BLaER1 (cell line): ENCODE data around the gene TMCC3.

ENCODE experiments used
- H3K27ac ChIP-seq: shearing (Covaris generic); formaldehyde crosslinking; 2 replicates; pipeline ENCODE4 v1.8.1; 2022
- H3K27me3 ChIP-seq: shearing (Covaris generic); formaldehyde crosslinking; 2 replicates; pipeline ENCODE4 v1.8.1; 2022
- H3K36me3 ChIP-seq: shearing (Covaris generic); formaldehyde crosslinking; 2 replicates; pipeline ENCODE4 v1.8.1; 2022
- H3K4me1 ChIP-seq: shearing (Covaris generic); formaldehyde crosslinking; 2 replicates; pipeline ENCODE4 v1.8.1; 2022
- H3K4me2 ChIP-seq: shearing (Covaris generic); formaldehyde crosslinking; 2 replicates; pipeline ENCODE4 v1.8.1; 2022
- H3K4me3 ChIP-seq: shearing (Covaris generic); formaldehyde crosslinking; 2 replicates; pipeline ENCODE4 v1.8.1; 2022
- H3K9ac ChIP-seq: shearing (Covaris generic); formaldehyde crosslinking; 2 replicates; pipeline ENCODE4 v1.8.1; 2022
- H3K9me3 ChIP-seq: shearing (Covaris generic); formaldehyde crosslinking; 2 replicates; pipeline ENCODE4 v1.8.1; 2022
- H4K20me1 ChIP-seq: shearing (Covaris generic); formaldehyde crosslinking; 2 replicates; pipeline ENCODE4 v1.8.1; 2022
- Cebpa-rat ChIP-seq: shearing (Covaris generic); IDR thresholded peaks from 2 replicates; pipeline ENCODE4 v1.8.1; 2022

Gene TMCC3

DNA sequence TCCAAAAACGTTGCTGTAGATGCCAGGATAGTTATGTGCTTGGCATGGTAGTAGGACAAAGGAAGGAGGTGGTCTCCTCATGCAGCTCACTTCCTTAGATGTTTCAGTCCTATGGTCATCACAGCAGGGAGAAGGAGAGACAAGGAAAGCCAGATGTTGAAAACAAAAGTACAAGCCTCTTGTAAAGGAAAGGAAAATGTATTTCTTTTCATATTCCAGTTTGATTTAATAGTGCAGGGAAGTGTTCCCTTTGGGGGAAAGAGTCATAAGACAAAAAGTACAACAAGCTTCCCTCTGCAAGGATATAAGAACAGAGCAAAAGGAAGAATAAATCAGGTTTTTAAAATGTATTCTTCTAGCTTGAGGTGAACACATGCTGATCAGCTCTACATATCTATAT, 8.6 kb upstream of the TMCC3 start:
- H4K20me1 ChIP-seq, result no peaks in the 10 kb centered on the region
- H3K27me3 ChIP-seq, result no peaks in the 10 kb centered on the region
- no peaks in the 10 kb centered on the region for H3K9me3 ChIP-seq
- H3K4me3 ChIP-seq, result no peak overlapping the region
- H3K36me3 ChIP-seq, result no peaks in the 10 kb centered on the region
- no peak overlapping the region for H3K27ac ChIP-seq
- H3K4me2 ChIP-seq, result no peak overlapping the region
- peaks cover 21% of the 10 kb centered on the region for H3K4me1 ChIP-seq
- no peak overlapping the region for H3K9ac ChIP-seq
- TF ChIP-seq Cebpa-rat, result no peak

DNA sequence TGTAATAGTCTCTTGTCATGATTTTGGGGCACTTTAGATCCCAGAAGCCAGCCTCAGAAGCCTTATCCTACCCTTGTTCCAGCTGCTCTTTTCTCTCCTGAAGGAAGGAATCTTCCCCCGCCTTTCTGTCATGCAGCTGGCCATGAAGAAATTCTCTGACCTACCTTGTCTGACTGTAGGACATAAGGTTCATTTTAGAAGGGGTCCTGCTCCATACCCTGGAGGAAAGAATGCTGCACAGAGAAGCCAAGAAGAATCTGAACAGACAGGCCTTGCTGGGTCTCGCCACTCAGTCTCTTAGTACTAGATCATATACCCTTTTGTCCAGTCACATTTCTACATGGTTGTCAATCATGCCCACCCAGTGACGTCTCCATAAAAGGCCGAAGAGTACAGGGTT, 6.2 kb upstream of the TMCC3 start:
- H4K20me1 ChIP-seq, result no peaks in the 10 kb centered on the region

DNA sequence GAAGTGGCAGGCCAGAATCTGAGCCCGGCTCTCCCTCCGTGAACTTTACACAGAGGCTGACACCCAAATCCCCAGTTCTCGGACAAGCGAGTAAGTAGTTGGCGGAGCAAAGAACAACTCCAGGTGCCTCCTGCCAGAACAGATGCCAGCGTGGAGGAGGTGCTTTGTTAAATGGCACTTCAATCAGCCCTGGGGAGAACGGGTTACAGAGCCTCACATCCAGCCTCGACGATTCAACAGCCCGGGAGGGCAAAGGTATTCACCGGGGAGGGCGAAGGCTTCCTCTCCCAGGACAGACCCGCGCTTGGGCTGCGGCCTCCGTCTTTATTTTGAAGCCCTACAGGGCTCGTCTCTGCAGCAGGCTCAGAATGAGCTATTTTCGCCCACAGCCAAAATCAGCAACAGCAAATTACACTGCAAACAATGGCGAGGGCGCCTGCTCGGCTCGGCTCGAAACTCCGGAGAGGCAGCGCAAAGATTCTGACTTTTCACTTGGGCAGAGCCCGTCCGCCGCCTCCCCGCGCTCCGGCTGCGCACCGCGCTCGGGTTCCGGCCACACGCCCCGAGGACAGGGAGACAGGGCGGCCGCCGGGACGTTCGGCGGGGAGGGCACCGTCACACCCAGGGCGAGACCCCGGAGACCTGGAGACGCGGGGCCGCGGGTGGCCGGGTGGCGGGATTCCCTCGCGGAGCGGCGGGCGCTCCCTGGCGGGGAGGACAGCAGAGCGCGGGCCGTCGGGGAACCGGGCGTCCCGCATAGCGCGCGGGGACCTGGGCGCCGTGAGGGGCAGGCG, 811 bp downstream of the TMCC3 start:
- H3K9ac ChIP-seq, result peak overlapping the region; percentile 72
- TF ChIP-seq Cebpa-rat, result no peak
- H3K9me3 ChIP-seq, result no peaks in the 10 kb centered on the region
- H3K27me3 ChIP-seq, result peaks cover 48% of the 10 kb centered on the region
- H3K4me1 ChIP-seq, result peaks cover 14% of the 10 kb centered on the region
- H3K36me3 ChIP-seq, result no peaks in the 10 kb centered on the region
- peak overlapping the region; percentile 40; the same call in 1 of the 2 replicates for H3K27ac ChIP-seq
- peak overlapping the region; percentile 92 for H3K4me2 ChIP-seq
- H4K20me1 ChIP-seq, result no peaks in the 10 kb centered on the region
- H3K4me3 ChIP-seq, result peak overlapping the region; percentile 76

More for the DNA sequence above, 6.2 kb upstream of the TMCC3 start:
- Histone ChIP-seq H3K4me1 (no peaks in the 10 kb centered on the region), H3K9me3 (no peaks in the 10 kb centered on the region), H3K27me3 (no peaks in the 10 kb centered on the region), H3K36me3 (no peaks in the 10 kb centered on the region), H3K9ac (no peak overlapping the region), H3K4me2 (no peak overlapping the region), H3K27ac (no peak overlapping the region), H3K4me3 (no peak overlapping the region)
- TF ChIP-seq Cebpa-rat, result no peak

DNA sequence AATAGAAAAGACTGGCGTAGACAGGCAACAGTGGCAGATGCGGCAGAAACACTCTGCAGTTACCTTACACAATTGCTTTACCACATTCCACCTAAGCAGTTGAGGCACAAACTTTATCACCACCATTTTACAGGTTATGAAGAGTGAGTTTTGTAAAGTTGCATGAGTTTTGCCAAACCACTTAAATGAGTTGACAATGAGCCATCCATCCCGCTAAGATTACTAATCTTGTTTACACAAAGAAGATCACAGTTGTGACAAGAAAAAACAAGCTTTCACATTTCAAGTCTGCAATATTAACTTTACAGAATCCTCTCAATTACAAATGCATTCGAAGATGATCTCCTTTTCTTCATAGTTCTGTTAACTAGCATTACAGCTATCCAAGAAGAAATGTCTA, 1.8 kb downstream of the TMCC3 start:
- Histone ChIP-seq H3K36me3 (no peaks in the 10 kb centered on the region), H3K27me3 (peaks cover 57% of the 10 kb centered on the region), H3K4me2 (no peak overlapping the region), H3K9me3 (no peaks in the 10 kb centered on the region), H4K20me1 (no peaks in the 10 kb centered on the region), H3K4me3 (no peak overlapping the region), H3K9ac (no peak overlapping the region), H3K4me1 (peaks cover 24% of the 10 kb centered on the region), H3K27ac (no peak overlapping the region)
- no peak for TF ChIP-seq Cebpa-rat

DNA sequence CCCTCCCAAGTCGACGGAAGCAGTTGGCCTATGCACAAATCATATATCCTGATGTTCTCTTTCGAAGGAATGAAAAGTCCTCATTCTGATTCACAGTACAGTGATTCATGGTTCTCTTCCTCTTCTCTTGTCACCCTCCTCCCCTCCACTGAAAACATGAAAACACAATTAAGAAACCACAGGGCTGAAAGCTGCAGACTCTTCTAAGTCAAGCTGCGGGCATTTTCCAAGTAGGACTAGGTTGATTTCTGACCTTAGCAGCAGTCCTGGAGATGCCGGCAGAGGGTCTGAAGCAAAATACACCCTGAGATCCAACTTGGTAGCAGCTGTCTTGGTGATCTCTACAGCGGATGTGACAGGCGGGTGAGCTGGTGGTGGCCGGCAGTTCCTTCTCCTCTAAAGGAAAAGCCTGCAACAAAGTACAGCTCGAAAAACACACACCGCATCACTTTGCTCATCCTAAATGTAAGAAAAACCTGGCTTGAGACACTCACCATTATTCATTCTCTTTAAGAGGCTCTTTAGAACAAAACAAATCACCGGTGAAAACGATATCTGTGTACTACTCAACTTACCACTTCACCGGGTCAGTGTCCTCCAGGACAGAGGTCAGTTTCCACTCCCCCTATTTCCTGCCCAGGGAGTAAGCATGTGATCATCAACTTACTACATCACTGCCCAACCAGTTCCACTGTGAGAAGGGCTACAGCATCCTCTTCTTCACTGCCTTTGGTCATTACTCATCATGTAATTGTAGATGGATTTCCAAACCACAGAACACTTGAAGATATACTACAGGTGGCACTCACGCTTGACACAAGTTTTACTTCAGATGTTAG, 6.0 kb downstream of the TMCC3 start:
- H3K9ac ChIP-seq, result no peak overlapping the region
- no peaks in the 10 kb centered on the region for H4K20me1 ChIP-seq
- H3K9me3 ChIP-seq, result no peaks in the 10 kb centered on the region
- H3K27me3 ChIP-seq, result peaks cover 44% of the 10 kb centered on the region
- TF ChIP-seq Cebpa-rat, result no peak
- H3K4me2 ChIP-seq, result peak overlapping the region; percentile 50
- no peak overlapping the region for H3K4me3 ChIP-seq
- H3K4me1 ChIP-seq, result peaks cover 18% of the 10 kb centered on the region
- H3K27ac ChIP-seq, result no peak overlapping the region
- no peaks in the 10 kb centered on the region for H3K36me3 ChIP-seq

DNA sequence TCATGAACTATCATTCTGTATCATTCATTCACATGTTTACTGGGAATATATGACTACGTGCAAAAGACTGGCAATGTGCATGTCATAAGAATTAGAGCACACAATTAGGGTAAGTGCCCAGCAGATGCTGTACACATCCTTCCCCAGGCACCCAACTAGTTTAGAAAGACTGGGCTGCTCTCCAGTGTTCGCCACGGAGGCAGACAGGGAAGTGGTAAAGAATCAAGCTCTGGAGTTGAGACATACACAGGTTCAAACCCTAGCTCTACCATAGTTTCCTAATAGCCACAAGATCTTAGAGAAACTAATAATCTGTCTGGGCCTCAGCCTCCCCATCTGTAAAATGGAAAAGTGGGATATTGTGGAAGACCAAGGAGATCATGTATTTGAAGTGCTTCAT, 6.8 kb downstream of the TMCC3 start:
- Histone ChIP-seq H3K27ac (no peak overlapping the region), H3K9me3 (no peaks in the 10 kb centered on the region), H3K9ac (no peak overlapping the region), H3K4me1 (peaks cover 15% of the 10 kb centered on the region), H3K4me2 (peak overlapping the region; percentile 50), H4K20me1 (no peaks in the 10 kb centered on the region), H3K36me3 (no peaks in the 10 kb centered on the region), H3K4me3 (no peak overlapping the region), H3K27me3 (peaks cover 37% of the 10 kb centered on the region)
- no peak for TF ChIP-seq Cebpa-rat

DNA sequence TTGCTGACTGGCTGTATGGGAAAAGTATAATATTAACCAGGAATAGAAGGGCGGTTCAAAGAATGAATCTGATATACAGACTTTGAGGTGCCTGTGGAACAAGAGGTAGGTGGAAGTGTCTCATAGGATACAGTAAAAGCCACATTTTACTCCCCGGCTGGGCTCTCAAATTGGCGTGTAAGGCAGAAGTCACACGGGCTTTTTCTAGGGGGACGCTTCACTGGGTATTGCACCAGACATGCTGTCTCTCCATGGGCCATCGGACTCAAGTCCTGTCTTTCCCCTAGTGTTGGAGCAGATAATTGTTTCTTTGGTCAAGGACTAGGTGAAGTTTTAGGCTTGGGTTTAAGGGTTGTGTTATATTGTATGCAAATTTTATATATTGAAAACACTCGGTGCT, 9.1 kb downstream of the TMCC3 start:
- Histone ChIP-seq H3K9ac (no peak overlapping the region), H3K4me3 (no peak overlapping the region), H3K4me1 (peaks cover 15% of the 10 kb centered on the region), H3K36me3 (no peaks in the 10 kb centered on the region), H3K27ac (no peak overlapping the region), H3K27me3 (peaks cover 22% of the 10 kb centered on the region; the same call in 1 of the 2 replicates), H3K9me3 (no peaks in the 10 kb centered on the region), H4K20me1 (no peaks in the 10 kb centered on the region), H3K4me2 (no peak overlapping the region)
- TF ChIP-seq Cebpa-rat, result no peak

DNA sequence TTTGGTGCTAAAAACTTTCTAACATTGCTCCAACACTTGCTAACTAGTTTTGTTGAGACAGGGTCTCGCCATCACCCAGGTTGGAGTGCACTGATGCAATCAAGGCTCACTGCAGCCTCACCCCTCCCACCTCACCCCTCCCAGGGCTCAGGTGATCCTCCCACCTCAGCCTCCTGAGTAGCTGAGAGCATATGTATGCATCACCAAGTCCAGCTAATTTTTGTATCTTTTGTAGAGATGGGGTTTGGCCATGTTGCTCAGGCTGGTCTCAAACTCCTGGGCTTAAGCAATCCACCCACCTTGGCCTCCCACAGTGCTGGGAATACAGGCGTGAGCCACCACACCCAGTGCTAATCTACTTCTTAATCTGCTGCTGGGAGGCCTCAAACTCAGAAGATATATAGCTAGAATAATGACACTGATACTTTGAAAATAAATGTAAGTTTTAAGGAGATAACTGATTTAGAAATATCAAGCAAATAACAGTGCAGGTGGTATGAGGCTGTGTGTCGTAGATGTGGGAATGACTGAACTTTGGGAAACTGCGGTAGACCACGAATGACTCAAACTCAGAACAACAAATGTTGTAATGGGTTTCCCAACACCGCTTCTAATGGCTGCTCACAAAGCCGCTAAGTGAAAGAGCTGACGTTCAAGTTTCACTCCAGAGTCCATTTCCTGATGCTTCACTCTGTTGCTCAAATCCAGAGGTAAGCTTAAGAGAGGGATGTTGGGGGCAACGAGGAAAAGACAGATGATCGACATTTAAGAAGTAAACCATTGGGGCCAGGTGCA, 10.0 kb downstream of the TMCC3 start:
- H4K20me1 ChIP-seq, result no peaks in the 10 kb centered on the region
- no peaks in the 10 kb centered on the region for H3K36me3 ChIP-seq
- no peak overlapping the region for H3K4me3 ChIP-seq
- H3K27me3 ChIP-seq, result peaks cover 19% of the 10 kb centered on the region; the same call in 1 of the 2 replicates
- H3K9ac ChIP-seq, result no peak overlapping the region
- H3K4me1 ChIP-seq, result peaks cover 15% of the 10 kb centered on the region
- no peak for TF ChIP-seq Cebpa-rat
- no peaks in the 10 kb centered on the region for H3K9me3 ChIP-seq
- H3K4me2 ChIP-seq, result no peak overlapping the region
- H3K27ac ChIP-seq, result no peak overlapping the region

DNA sequence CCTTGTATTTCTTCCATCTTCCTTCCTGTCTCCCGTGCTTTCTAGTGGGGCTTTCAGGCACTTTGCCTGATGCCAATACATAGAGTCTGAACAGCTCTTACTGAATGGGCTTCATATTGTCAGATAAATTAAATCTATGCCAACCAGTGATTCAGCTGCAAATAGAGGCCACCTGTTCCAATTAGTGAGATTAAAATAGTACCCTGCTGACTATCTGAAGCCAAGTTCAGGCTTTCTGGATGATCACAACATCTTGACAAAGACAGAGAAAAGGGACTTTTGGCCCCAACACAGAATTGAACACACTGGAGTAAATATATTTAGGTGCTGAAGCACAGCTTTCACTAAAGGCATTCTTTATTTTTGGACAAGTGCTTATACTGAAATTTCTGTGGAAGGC, 11.8 kb downstream of the TMCC3 start:
- Histone ChIP-seq H3K4me2 (no peak overlapping the region), H3K27me3 (0 out of 2 replicates have a peak, but pooled peaks cover under 1% of the 10 kb centered on the region), H3K9ac (no peak overlapping the region), H3K9me3 (no peaks in the 10 kb centered on the region), H3K4me3 (no peak overlapping the region), H3K4me1 (no peaks in the 10 kb centered on the region; the same call in 1 of the 2 replicates), H3K36me3 (no peaks in the 10 kb centered on the region), H3K27ac (no peak overlapping the region), H4K20me1 (no peaks in the 10 kb centered on the region)
- no peak for TF ChIP-seq Cebpa-rat
